ENCODE data around the gene AMFR. TPM values are rescaled to one million over a fixed set of nuclear protein-coding genes. Genes with fewer than 3 reads are reported as not detected.

The AMFR gene
- total and polyA plus RNA-seq, 10 donors = 48.1 to 249 (median 99.3) TPM

DNA sequence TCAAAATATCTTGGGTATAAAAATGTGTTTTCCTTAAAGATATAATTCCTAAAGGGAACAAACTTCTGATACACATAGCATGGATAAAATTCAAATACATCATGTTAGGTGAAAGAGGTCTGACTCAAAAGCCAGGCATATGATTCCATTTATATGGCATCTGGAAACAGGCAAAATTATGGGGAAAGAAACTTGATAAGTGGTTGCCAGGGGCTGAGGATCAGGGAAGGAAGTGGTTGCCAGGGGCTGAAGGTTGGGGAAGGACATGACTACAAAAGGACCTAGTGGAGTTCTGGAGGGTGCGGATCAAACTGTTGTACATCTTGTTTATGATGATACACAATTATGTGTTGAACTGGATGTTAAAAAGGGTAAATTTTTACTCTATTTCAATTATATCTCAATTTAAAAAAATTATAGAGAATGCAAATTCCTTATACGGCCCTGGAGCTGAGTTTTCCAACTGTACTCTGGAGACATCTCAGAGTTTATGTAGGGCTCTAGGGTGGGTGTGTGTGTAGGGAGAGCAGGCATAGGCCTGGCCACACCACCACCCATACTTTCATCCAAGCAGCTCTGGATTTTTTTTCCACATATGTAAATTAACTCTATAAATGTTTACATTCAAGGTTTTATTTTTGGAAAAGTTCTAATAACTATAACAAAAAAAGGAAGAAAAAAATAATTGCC is 55.0 kb downstream of the AMFR start:
- intact Hi-C loops (cut with DNase I; ENCODE audit: low total_unique reads) = no loop called here
- Histone ChIP-seq H3K9me3 (no peaks in the 10 kb centered on the region), H3K36me3 (peaks cover 6 to 94% (median 48%) of the 10 kb centered on the region in 6 donors), H3K4me3 (no peak overlapping the region), H3K27me3 (replicated peaks in 1 of 7) (no peaks in the 10 kb centered on the region), H3K27ac (peak overlapping the region in 4 of 8 donors; percentile 25 to 46 (median 32)), H3K4me1 (peaks cover 10 to 31% (median 18%) of the 10 kb centered on the region in 6 donors)
- WGBS, 5 donors = 74 to 85% (median 75%) methylated on average over 2 of the region's 2 CpGs
- no peak for DNase-seq
- TF ChIP-seq POLR2AphosphoS5 (IDR thresholded peaks at IDR 0.05) (no peak), POLR2A (IDR thresholded peaks at IDR 0.05) (no peak)
- TF ChIP-seq, protein P1, sequence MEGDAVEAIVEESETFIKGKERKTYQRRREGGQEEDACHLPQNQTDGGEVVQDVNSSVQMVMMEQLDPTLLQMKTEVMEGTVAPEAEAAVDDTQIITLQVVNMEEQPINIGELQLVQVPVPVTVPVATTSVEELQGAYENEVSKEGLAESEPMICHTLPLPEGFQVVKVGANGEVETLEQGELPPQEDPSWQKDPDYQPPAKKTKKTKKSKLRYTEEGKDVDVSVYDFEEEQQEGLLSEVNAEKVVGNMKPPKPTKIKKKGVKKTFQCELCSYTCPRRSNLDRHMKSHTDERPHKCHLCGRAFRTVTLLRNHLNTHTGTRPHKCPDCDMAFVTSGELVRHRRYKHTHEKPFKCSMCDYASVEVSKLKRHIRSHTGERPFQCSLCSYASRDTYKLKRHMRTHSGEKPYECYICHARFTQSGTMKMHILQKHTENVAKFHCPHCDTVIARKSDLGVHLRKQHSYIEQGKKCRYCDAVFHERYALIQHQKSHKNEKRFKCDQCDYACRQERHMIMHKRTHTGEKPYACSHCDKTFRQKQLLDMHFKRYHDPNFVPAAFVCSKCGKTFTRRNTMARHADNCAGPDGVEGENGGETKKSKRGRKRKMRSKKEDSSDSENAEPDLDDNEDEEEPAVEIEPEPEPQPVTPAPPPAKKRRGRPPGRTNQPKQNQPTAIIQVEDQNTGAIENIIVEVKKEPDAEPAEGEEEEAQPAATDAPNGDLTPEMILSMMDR (IDR thresholded peaks at IDR 0.05 in 8 of 11, conservative IDR thresholded peaks at IDR 0.05 in 3 of 11) = no peak

DNA sequence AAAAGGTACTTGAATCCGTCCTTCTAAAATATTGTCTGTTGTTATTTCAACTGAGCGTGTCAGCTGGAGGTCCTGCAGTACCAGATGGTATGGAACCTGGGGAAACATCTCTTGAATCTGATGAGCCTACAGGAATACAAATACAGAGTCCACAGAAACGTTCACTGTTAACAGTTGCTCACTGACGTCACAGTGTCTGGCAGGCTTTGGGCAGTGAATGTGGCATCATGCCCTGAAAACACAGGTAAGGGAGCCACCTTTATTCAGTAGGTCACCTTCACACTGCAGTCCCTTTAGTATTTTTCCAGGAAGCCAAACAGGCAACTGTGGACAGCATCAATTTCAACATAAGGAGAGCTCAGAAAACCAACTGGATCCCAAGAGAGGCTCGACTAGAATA is 56.1 kb downstream of the AMFR start:
- DNase-seq = no peak
- Histone ChIP-seq H3K9me3 (no peaks in the 10 kb centered on the region), H3K4me3 (no peak overlapping the region), H3K27me3 (replicated peaks in 1 of 7) (no peaks in the 10 kb centered on the region), H3K27ac (no peak overlapping the region), H3K36me3 (peaks cover 6 to 95% (median 55%) of the 10 kb centered on the region in 6 donors), H3K4me1 (peaks cover 10 to 31% (median 18%) of the 10 kb centered on the region in 6 donors)
- 85 to 98% (median 97%) methylated on average over 5 of the region's 5 CpGs for WGBS, 5 donors
- no peak for TF ChIP-seq POLR2AphosphoS5 (IDR thresholded peaks at IDR 0.05)
- TF ChIP-seq, protein P1 (IDR thresholded peaks at IDR 0.05 in 8 of 11, conservative IDR thresholded peaks at IDR 0.05 in 3 of 11) = no peak
- TF ChIP-seq POLR2A (IDR thresholded peaks at IDR 0.05) = no peak
- intact Hi-C loops (cut with DNase I; ENCODE audit: low total_unique reads) = no loop called here

DNA sequence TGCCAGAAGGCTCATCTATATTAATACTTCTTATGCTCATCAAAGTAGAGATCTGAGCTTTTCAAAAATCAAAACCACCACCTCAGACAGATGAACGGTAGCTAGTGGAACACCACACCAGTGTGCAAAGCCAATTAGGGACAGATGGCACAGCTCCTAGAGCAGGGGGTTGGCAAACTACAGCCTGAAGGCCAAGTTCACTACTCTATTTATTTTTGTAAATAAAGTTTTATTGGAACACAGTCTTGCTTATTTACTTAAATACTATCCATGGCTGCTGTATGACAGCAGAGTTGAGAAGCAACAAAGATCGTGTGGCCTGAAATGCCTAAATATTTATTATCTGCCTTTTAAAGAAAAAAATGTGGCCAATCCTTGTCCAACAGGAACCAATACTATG is 56.8 kb downstream of the AMFR start:
- H3K4me3 ChIP-seq = no peak overlapping the region
- H3K36me3 ChIP-seq = peaks cover 6 to 95% (median 58%) of the 10 kb centered on the region in 6 donors
- H3K9me3 ChIP-seq = no peaks in the 10 kb centered on the region
- TF ChIP-seq POLR2A (IDR thresholded peaks at IDR 0.05) (no peak), POLR2AphosphoS5 (IDR thresholded peaks at IDR 0.05) (no peak)
- TF ChIP-seq, protein P1 (IDR thresholded peaks at IDR 0.05 in 8 of 11, conservative IDR thresholded peaks at IDR 0.05 in 3 of 11) = no peak
- no peaks in the 10 kb centered on the region for H3K27me3 ChIP-seq (replicated peaks in 1 of 7)
- 94 to 98% (median 97%) methylated on average over 2 of the region's 2 CpGs for WGBS, 5 donors
- H3K4me1 ChIP-seq = peaks cover 10 to 31% (median 18%) of the 10 kb centered on the region in 6 donors
- intact Hi-C loops (cut with DNase I; ENCODE audit: low total_unique reads) = no loop called here
- no peak for DNase-seq
- no peak overlapping the region for H3K27ac ChIP-seq

DNA sequence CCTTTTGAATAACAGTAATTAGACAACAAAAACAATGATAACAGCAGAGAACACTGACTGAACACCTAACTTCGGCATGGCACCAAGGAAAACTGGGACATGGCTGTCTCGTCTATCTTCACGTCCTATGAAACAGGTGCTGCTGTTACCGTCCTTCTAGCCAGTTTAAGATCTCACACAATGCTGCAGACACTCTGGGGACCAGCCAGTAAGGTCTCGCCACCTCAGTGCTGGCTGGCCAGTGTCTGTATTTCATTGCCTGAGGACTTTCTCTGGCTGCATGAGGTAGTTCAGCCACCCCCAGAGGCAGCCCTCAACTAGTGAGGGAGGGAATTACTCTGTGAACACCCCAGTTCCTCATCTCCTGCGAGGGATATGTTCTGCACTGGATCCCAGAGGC is 57.6 kb downstream of the AMFR start:
- peaks cover 6 to 95% (median 62%) of the 10 kb centered on the region in 6 donors for H3K36me3 ChIP-seq
- DNase-seq = no peak
- H3K4me1 ChIP-seq = peaks cover 10 to 28% (median 18%) of the 10 kb centered on the region in 6 donors
- no peak for TF ChIP-seq POLR2AphosphoS5 (IDR thresholded peaks at IDR 0.05)
- no peak for TF ChIP-seq POLR2A (IDR thresholded peaks at IDR 0.05)
- TF ChIP-seq, protein P1 (IDR thresholded peaks at IDR 0.05 in 8 of 11, conservative IDR thresholded peaks at IDR 0.05 in 3 of 11) = no peak
- no peak overlapping the region for H3K4me3 ChIP-seq
- H3K27me3 ChIP-seq (replicated peaks in 1 of 7) = no peaks in the 10 kb centered on the region
- 94 to 98% (median 95%) methylated on average over 6 of the region's 6 CpGs for WGBS, 5 donors
- no peaks in the 10 kb centered on the region for H3K9me3 ChIP-seq
- H3K27ac ChIP-seq = no peak overlapping the region
- intact Hi-C loops (cut with DNase I; ENCODE audit: low total_unique reads) = no loop called here

Measured in spleen (tissue), 11 donors.